OCI-LY3 (cell line): ENCODE measurements around the gene IRF2BP2.

ENCODE experiments used
- EZH2phosphoT487 ChIP-seq: fragments of 200-600 bp; shearing (Covaris generic); IDR thresholded peaks from 2 replicates; pipeline ENCODE4 v1.6.1; 2018; ENCODE audit warnings: antibody characterized with exemption, mixed run types, low read depth
- TF ChIP-seq, protein P1 (sequence below): fragments of 200-600, 300-600 bp; sonication (generic); IDR thresholded peaks from 2 replicates; pipeline ENCODE4 v1.5.1; 2014; ENCODE audit warnings: antibody characterized with exemption, low read length, low read depth

DNA sequence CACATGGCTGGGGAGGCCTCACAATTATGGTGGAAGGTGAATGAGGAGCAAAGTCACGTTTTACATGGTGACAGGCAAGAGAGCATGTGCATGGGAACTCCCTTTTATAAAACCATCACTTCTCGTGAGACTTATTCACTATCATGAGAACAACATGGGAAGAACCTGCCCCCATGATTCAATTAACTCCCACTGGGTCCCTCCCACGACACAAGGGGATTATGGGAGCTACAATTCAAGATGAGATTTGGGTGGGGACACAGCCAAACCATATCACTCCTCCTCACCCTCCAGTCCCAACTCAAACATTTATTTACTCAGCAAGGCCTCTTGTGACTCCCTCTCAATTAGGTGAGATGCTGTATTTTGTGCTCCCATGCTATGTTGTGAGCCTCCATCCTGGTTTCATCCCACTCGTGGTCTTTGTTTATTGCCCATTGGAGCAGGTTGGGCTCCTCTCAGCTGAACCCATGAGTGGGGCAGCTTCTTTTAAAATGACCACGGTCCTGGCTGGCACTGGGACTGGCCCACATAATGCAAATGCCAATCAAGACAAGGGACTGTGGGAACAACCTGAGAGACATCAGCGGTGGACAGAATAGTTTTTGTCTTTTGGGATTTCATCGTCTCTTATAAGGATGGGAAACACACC, 28.8 kb downstream of the IRF2BP2 start:
- TF ChIP-seq EZH2phosphoT487 = no peak
- TF ChIP-seq, protein P1, sequence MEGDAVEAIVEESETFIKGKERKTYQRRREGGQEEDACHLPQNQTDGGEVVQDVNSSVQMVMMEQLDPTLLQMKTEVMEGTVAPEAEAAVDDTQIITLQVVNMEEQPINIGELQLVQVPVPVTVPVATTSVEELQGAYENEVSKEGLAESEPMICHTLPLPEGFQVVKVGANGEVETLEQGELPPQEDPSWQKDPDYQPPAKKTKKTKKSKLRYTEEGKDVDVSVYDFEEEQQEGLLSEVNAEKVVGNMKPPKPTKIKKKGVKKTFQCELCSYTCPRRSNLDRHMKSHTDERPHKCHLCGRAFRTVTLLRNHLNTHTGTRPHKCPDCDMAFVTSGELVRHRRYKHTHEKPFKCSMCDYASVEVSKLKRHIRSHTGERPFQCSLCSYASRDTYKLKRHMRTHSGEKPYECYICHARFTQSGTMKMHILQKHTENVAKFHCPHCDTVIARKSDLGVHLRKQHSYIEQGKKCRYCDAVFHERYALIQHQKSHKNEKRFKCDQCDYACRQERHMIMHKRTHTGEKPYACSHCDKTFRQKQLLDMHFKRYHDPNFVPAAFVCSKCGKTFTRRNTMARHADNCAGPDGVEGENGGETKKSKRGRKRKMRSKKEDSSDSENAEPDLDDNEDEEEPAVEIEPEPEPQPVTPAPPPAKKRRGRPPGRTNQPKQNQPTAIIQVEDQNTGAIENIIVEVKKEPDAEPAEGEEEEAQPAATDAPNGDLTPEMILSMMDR = no peak
